Renal cortex interstitium (tissue), 11 donors: ENCODE measurements around the gene PTPN14. TPM values are rescaled to one million over a fixed set of nuclear protein-coding genes. Genes with fewer than 3 reads are reported as not detected.
A peak's percentile ranks its signal among the peaks of the same experiment; 100 is the strongest.
"Not testable (repeated sequence)": the region's sequence is repeated elsewhere in the genome, so short reads cannot be mapped to it uniquely, and the experiment has no call there.

ENCODE experiments used
- DNase-seq, 11 donors: peaks; one replicate each; pipeline ENCODE4 v3.0.0-alpha.2; 2013; ENCODE audit warnings: low read depth in 9 of 11, low spot score in 4 of 11; ENCODE audit errors: extremely low read depth in 1 of 11
- polyA plus RNA-seq, 3 donors: library from polyadenylated mRNA; unstranded; fragments of 120-200 nt; gene quantifications; one replicate each; pipeline ENCODE4 v1.2.1, GENCODE V29; 2013; ENCODE audit not compliant: insufficient read length in 3 of 3

PTPN14 gene
- polyA plus RNA-seq, 3 donors: 39.7 to 45.4 (median 43.5) TPM

DNA sequence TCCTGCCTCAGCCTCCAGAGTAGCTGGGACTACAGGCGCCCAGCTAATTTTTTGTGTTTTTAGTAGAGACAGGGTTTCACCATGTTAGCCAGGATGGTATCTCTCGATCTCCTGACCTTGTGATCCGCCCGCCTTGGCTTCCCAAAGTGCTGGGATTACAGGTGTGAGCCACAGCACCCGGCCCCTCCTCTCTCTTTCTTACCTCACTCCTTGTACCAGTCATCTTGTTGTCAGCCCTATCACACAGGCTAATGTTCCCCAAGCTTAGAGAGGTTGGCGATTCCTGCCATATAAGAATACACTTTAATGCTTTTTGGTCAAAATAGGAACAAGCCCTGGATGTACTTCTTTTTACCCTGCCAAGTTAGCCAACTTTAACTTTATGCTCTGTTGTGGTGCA is 57.2 kb downstream of the PTPN14 start:
- DNase-seq: not testable (repeated sequence)

DNA sequence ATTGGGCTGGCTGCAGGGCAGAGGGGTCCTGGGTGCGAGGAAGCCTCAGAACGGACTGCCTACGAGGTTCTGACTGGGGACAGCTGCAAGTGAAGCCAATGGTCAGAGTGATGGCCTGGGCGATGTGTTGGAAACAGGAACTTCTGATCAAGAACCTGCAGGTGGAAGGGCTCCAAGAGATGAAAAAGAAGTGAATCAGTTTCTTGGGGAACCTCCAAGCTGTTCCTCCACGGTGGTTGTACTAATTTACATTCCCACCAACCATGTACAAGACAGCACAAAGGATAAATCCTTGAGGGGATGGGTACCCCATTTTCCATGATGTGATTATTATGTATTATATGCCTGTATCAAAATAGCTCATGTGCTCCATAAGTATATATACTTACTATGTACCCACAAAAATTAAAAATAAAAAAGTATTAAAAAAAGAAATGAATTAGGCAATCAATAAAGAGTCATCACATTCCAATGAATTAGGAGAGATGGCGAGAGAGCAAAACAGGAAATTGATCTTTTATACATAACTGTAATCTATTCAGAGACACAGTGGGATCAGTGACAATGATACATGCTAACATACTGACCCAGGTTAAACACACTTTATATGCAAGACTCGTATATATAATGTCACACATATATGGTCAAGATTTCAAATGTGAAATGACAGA is 58.1 kb downstream of the PTPN14 start:
- DNase-seq: no peak

GRCh38 chr1:214492401-214493075 is 58.9 kb downstream of the PTPN14 start:
- peak in 1 of 11 donors; percentile 39 for DNase-seq

- no peak for DNase-seq
Observed at GRCh38 chr1:214491468-214492146, 59.8 kb downstream of the PTPN14 start.

DNA sequence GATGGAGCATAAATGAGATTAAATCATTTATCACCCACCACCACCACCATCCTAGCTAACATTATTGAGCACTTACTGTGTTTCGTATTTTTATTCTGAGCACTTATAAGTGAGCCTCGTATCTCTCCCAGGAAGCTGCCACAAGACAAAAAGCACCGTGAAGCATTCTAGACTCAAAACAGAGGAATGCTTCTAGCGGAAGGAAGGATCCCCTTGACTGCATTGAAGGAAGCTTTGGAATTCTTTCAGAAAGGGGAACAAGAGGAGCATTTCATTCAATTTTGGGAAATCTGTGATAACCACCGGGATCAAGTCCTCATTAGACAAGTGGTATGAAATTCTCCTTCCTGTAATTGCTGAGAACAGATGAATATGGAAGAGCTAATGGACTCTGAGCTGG is 66.3 kb downstream of the PTPN14 start:
- no peak for DNase-seq

- not testable (repeated sequence) for DNase-seq
Observed at GRCh38 chr1:214483180-214483579, 68.2 kb downstream of the PTPN14 start.

DNA sequence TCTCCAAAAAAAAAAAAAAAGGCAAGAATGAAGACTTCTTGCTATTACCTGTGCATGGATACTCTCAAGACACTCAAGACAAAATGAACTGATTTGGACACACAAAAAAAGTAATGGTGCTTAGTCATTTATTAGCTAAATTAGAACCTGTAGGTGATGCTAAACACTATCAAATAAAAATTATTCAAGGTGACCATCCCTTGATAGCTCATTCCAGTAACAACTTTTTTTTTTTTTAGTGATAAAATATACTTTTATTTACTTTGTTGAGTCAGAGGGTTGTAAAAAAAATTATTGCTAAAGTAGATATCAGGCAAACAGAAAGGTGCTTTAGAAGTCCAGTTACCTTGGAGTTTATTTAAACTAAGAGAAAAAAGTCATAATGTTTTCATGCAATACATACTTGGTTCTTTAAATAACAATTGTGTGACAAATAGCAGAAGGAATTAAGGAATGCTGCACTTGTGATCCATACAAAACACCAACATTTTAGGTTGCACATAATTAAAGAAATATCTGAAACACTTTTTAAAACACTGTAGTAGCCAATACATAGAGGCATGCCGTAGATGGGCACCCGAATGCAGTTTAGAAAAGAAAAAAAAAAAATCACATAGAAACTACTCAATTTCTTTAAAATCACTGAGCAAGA is 69.3 kb downstream of the PTPN14 start:
- not testable (repeated sequence) for DNase-seq

- DNase-seq: no peak
Observed at GRCh38 chr1:214476986-214477870, 74.2 kb downstream of the PTPN14 start.

DNA sequence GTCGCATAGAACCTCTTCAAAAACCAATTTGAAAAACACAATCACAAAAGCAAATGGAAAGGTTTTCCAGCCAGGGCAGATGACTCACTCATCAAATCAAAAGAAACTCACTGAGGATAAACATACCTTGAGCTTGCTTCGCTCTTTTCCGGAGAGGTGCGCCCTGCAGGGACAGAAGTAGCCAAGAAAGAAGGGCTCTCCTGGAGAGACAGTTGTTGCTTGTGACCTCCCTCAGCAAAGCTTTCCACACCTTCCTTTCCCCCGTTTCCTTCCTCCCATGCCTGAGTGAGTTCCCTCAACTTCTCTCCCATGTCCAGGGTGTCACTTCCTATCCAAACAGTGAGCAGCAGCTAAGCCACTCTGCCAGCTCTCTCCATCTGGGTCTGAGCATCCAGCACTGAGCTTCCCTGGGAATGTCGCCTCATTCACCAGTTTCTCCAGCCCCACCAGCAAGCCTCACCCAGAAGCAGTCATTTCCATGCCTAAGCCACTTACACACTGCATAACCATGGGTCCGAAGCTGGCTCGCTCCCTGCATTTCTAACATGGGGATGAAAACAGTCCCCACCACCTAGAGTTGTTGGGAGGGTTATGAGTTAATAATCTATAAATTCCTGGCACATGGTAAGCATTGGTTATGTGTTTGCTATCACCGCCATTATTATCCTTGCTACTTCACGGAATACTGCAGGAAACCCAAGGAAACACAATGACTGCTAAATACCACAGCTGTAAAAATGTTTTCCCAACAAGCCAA is 75.0 kb downstream of the PTPN14 start:
- no peak for DNase-seq

- DNase-seq: no peak
Observed at GRCh38 chr1:214475746-214476145, 75.7 kb downstream of the PTPN14 start.

DNA sequence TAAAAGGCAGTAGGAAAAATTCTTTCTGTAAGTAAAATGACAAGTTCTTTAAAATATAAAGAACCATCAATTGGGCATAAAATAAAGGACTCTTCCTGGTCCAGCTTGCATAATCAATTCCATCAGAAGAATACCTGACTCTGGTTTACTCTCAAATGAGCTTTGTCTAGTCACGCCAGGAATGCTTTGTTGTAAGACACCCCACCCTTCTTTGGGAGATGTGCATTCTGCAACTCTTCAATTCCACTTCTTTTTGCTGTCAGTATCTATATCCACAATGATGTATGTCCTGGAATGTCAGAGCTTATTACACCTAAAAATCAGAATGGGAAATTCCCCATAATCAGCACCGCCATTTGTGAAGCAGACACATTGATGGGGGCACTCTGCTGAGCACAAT is 76.1 kb downstream of the PTPN14 start:
- no peak for DNase-seq

DNA sequence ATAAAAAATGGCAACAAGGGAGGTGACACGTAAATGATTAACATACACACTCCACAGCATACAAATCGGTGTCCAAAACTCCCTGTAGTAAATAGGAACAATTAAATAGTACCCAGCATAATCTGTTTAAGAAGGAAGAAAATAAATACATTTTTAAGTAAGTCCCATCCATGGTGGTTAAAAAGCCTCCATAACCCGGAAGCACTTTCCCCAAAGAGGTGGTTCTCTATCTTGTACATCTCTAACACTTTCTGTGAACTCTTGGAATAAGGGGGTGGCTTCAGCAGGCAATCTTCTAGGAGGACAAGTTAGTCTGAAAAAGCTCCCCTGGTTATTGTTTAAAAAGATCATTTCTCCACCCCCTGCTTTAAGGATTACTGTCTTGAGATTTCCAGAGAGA is 76.9 kb downstream of the PTPN14 start:
- DNase-seq: no peak

DNA sequence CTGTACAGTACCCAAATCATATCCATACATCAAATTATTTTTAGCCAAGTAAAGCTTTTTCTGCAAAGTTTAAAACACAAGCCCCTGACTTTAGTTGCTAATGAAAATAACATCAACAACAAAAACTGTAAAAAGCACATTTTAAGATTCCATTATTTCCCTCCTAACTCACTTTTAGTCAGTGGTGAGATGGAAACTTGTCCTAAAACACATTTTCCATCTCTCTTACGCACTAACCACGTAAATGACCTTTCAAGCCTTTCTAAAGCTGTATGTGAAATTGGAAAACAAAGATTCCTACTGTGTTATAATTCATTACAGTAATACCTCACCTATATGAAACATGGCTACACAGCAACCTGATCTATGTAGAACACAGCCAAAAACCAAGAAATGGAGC is 77.5 kb downstream of the PTPN14 start:
- DNase-seq: no peak

DNA sequence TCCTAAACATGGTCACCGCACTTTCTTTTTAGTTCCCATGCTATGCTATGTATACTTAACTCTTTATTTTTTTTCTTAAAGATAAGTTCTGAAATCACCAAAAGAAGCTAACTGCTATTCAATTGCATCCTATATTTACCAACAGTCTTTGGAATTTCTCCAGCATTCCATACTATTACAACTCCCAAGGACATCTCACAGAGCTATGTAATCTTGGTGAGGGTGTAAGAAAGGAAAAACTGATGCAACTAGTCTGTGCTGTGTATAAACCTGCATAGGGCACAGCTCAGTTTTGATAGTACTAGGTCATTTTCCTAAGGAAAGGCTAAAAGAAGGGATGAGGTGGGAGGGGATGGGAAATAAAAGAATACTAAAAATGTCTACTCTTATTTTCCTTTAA is 78.0 kb downstream of the PTPN14 start:
- no peak for DNase-seq

DNA sequence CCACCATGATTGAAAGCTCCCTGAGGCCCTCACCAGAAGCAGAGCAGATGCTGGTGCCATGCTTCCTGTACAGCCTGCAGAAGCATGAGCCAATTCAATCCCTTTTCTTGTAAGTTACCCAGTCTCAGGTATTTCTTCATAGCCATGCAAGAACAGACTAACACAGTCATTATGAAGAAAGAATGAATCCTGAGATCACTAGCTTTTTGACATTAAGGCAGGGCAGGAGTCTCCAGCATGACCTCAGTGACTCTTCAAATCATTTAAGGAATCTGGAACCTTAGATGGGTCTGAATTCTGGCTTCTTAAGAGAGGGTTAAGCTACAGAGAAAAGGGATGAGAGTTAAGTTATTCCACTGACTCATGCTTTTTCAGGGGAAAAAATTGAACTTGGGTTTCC is 79.0 kb downstream of the PTPN14 start:
- DNase-seq: no peak

DNA sequence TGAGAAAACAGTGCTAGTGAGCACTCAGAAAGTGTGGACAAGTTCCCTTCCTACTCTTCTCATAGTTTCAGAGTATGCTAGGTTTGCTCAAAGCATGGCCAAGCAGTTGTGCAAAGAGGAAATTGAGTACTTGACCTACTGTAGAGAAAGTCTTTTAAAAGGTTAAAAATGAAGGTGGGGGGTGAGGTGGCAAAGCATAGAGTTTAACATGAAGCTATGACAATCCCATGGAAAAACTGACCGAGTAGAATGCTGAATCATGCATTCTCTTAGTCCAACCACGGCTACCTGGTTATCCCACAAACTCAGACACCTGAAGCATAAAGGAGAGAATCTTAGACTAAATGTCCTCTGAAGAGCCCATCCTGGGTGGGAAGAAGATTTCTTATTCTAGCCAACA is 79.9 kb downstream of the PTPN14 start:
- DNase-seq: no peak

DNA sequence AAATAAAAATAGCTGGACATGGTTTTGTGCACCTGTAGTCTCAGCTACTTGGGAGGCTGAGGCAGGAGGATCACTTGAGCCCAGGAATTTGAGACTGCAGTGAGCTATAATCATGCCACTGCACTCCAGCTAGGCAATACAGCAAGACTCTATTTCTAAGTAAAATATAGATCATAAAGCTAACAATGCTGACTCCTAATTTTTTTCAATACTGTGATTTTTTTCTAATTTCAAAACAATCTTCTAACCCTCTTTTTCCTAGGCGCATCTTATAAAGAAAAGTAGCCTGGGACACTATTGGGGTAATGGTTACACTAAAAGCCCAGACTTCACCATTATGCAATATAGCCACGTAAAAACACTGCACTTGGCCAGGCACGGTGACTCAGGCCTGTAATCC is 81.3 kb downstream of the PTPN14 start:
- DNase-seq: no peak

DNA sequence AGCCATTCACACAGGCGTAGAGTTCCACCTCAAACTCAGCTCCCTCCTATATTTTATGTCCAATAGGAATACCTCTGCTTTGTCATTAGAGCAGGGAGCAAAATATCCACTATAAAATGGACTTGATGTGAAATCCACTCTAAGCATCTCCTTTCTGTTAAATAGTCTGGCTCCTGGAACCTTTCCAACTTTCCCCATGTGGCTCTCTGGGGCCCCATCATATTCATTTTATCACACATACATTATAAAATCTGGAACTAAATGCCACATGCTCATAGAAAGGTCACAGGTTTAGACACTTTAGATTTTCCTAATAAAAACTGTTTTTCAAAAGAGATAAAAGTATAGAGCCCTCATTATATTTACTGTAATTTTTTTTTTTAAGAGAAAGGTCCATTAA is 82.1 kb downstream of the PTPN14 start:
- no peak for DNase-seq
